GF-D8 (cell line): ENCODE data around the gene RAB5IF.
"Not testable (repeated sequence)": the region's sequence is repeated elsewhere in the genome, so short reads cannot be mapped to it uniquely, and the experiment has no call there.

Source experiments
- DNase-seq: peaks from one replicate; lab custom pipeline; 2025; lab: John Stamatoyannopoulos, UW

The RAB5IF gene

GRCh38 chr20:36585410-36586125 lies 20.0 kb upstream of the RAB5IF start:
- no peak for DNase-seq

GRCh38 chr20:36587388-36588070 lies 18.1 kb upstream of the RAB5IF start:
- no peak for DNase-seq

- no peak for DNase-seq
Measured at GRCh38 chr20:36591281-36591680, 14.3 kb upstream of the RAB5IF start.

- DNase-seq = no peak
Measured at GRCh38 chr20:36591854-36592641, 13.5 kb upstream of the RAB5IF start.

- no peak for DNase-seq
Measured at GRCh38 chr20:36593347-36593929, 12.1 kb upstream of the RAB5IF start.

- DNase-seq = peak; percentile 60
Measured at GRCh38 chr20:36599912-36600345, 5.7 kb upstream of the RAB5IF start.

- no peak for DNase-seq
Measured at GRCh38 chr20:36601540-36601939, 4.0 kb upstream of the RAB5IF start.

GRCh38 chr20:36604952-36605398 lies 604 bp upstream of the RAB5IF start:
- peak; percentile 57 for DNase-seq

- DNase-seq = peak; percentile 85
Measured at GRCh38 chr20:36606158-36607066, 833 bp downstream of the RAB5IF start.

- no peak for DNase-seq
Measured at GRCh38 chr20:36607586-36608387, 2.2 kb downstream of the RAB5IF start.

- DNase-seq = not testable (repeated sequence)
Measured at GRCh38 chr20:36608388-36608728, 2.8 kb downstream of the RAB5IF start.

GRCh38 chr20:36611625-36612024 lies 6.0 kb downstream of the RAB5IF start:
- no peak for DNase-seq

- DNase-seq = no peak
Measured at GRCh38 chr20:36613974-36614373, 8.4 kb downstream of the RAB5IF start.

GRCh38 chr20:36614781-36615557 lies 9.4 kb downstream of the RAB5IF start:
- DNase-seq = no peak

GRCh38 chr20:36620917-36621316 lies 15.3 kb downstream of the RAB5IF start:
- no peak for DNase-seq

GRCh38 chr20:36623444-36623843 lies 17.9 kb downstream of the RAB5IF start:
- no peak for DNase-seq

- no peak for DNase-seq
Measured at GRCh38 chr20:36624068-36624943, 18.7 kb downstream of the RAB5IF start.

GRCh38 chr20:36624944-36625324 lies 19.4 kb downstream of the RAB5IF start:
- no peak for DNase-seq

- no peak for DNase-seq
Measured at GRCh38 chr20:36628076-36628475, 22.5 kb downstream of the RAB5IF start.
